SK-N-MC (cell line): Measurements from ENCODE around the gene KLK6.

Experiments used
- DNase-seq: peaks from one replicate; pipeline ENCODE4 v3.0.0-alpha.2; 2011; ENCODE audit warnings: low read depth, low spot score
- H3K27ac ChIP-seq: fragments of 200-600 bp; sonication (generic); 2 replicates; pipeline ENCODE4 v1.5.1; 2016; ENCODE audit warnings: mixed run types
- H3K36me3 ChIP-seq: fragments of 200-600 bp; sonication (generic); 2 replicates; pipeline ENCODE4 v1.6.1; 2017; ENCODE audit warnings: antibody characterized with exemption, low read length, mixed read lengths; ENCODE audit not compliant: insufficient read depth
- H3K4me3 ChIP-seq: fragments of 200-600 bp; sonication (generic); 2 replicates; pipeline ENCODE4 v1.5.1; 2016
- H3K9ac ChIP-seq: fragments of 200-600 bp; sonication (generic); 2 replicates; pipeline ENCODE4 v1.8.0; 2017; ENCODE audit warnings: mixed run types, mixed read lengths; ENCODE audit not compliant: insufficient read length
- H3K9me3 ChIP-seq: fragments of 200-600 bp; sonication (generic); 2 replicates; pipeline ENCODE4 v1.6.1; 2017; ENCODE audit warnings: low read depth, mild to moderate bottlenecking, antibody characterized with exemption, low read length, moderate library complexity, mixed read lengths
- EZH2 ChIP-seq: fragments of 200-600 bp; sonication (generic); IDR thresholded peaks from one replicate; pipeline ENCODE4 v1.6.1; 2017; ENCODE audit warnings: antibody characterized with exemption
- FOXP2 ChIP-seq: optimal IDR thresholded peaks from 2 replicates; pipeline ENCODE3; 2011; ENCODE audit warnings: mild to moderate bottlenecking, moderate library complexity; ENCODE audit not compliant: insufficient read depth; ENCODE audit errors: extremely low read length, control extremely low read depth
- POLR2AphosphoS5 ChIP-seq: IDR thresholded peaks from 2 replicates; pipeline ENCODE4 v1.6.1; 2012; ENCODE audit warnings: mild to moderate bottlenecking, low read depth, low read length, borderline replicate concordance

The KLK6 gene

GRCh38 chr19:50968716-50969412, 527 bp downstream of the KLK6 start:
- TF ChIP-seq EZH2, result no peak
- no peak for TF ChIP-seq FOXP2
- TF ChIP-seq POLR2AphosphoS5, result no peak
- H3K9ac ChIP-seq, result no peak overlapping the region
- no peak for DNase-seq
- no peak overlapping the region for H3K4me3 ChIP-seq
- no peaks in the 10 kb centered on the region for H3K9me3 ChIP-seq
- H3K27ac ChIP-seq, result no peak overlapping the region
- H3K36me3 ChIP-seq, result no peaks in the 10 kb centered on the region

GRCh38 chr19:50967929-50968715, 1.3 kb downstream of the KLK6 start:
- Histone ChIP-seq H3K27ac (no peak overlapping the region), H3K36me3 (no peaks in the 10 kb centered on the region), H3K9me3 (no peaks in the 10 kb centered on the region), H3K9ac (no peak overlapping the region), H3K4me3 (no peak overlapping the region)
- TF ChIP-seq EZH2, result no peak
- no peak for TF ChIP-seq FOXP2
- TF ChIP-seq POLR2AphosphoS5, result no peak
- DNase-seq, result no peak

GRCh38 chr19:50964266-50964665, 5.1 kb downstream of the KLK6 start:
- no peak overlapping the region for H3K4me3 ChIP-seq
- H3K27ac ChIP-seq, result no peak overlapping the region
- no peak for DNase-seq
- TF ChIP-seq FOXP2, result no peak
- TF ChIP-seq POLR2AphosphoS5, result no peak
- no peak for TF ChIP-seq EZH2
- no peak overlapping the region for H3K9ac ChIP-seq
- no peaks in the 10 kb centered on the region for H3K9me3 ChIP-seq
- H3K36me3 ChIP-seq, result no peaks in the 10 kb centered on the region

- DNase-seq, result no peak
- Histone ChIP-seq H3K9me3 (no peaks in the 10 kb centered on the region), H3K9ac (no peak overlapping the region), H3K36me3 (no peaks in the 10 kb centered on the region), H3K27ac (no peak overlapping the region), H3K4me3 (no peak overlapping the region)
- no peak for TF ChIP-seq EZH2
- no peak for TF ChIP-seq FOXP2
- TF ChIP-seq POLR2AphosphoS5, result no peak
Observed at GRCh38 chr19:50963381-50963780, 6.0 kb downstream of the KLK6 start.

GRCh38 chr19:50962245-50962644, 7.1 kb downstream of the KLK6 start:
- Histone ChIP-seq H3K9ac (no peak overlapping the region), H3K27ac (no peak overlapping the region), H3K9me3 (no peaks in the 10 kb centered on the region), H3K36me3 (no peaks in the 10 kb centered on the region), H3K4me3 (no peak overlapping the region)
- no peak for DNase-seq
- TF ChIP-seq FOXP2, result no peak

- DNase-seq, result no peak
- H3K9me3 ChIP-seq, result no peaks in the 10 kb centered on the region
- H3K4me3 ChIP-seq, result no peak overlapping the region
- H3K27ac ChIP-seq, result no peak overlapping the region
- TF ChIP-seq EZH2 (no peak), FOXP2 (no peak), POLR2AphosphoS5 (no peak)
- no peaks in the 10 kb centered on the region for H3K36me3 ChIP-seq
- no peak overlapping the region for H3K9ac ChIP-seq
Observed at GRCh38 chr19:50959731-50960500, 9.5 kb downstream of the KLK6 start.

- Histone ChIP-seq H3K36me3 (no peaks in the 10 kb centered on the region), H3K4me3 (no peak overlapping the region), H3K27ac (no peak overlapping the region), H3K9me3 (no peaks in the 10 kb centered on the region), H3K9ac (no peak overlapping the region)
- DNase-seq, result no peak
- TF ChIP-seq EZH2 (no peak), FOXP2 (no peak), POLR2AphosphoS5 (no peak)
Observed at GRCh38 chr19:50957587-50957986, 11.8 kb downstream of the KLK6 start.

GRCh38 chr19:50952910-50953309, 16.5 kb downstream of the KLK6 start, which contains the start of gene KLK5:
TSS of gene KLK5 (minus strand) at chr19:50953038. CDS start at chr19:50952657, 381 bp downstream.
- no peak within 1 kb of the TSS for H3K9ac ChIP-seq
- H3K36me3 ChIP-seq, result no peaks in the 10 kb centered on the region
- TF ChIP-seq EZH2, result no peak
- no peak for TF ChIP-seq FOXP2
- TF ChIP-seq POLR2AphosphoS5, result no peak
- H3K9me3 ChIP-seq, result no peaks in the 10 kb centered on the region
- no peak within 1 kb of the TSS for H3K4me3 ChIP-seq
- no peak for DNase-seq
- H3K27ac ChIP-seq, result no peak within 1 kb of the TSS
